HL-60 (cell line): ENCODE data around the gene SORCS2.

Experiments
- DNase-seq, 2 experiments: peaks; one replicate each; pipeline ENCODE4 v3.0.0-alpha.2; 2010 to 2020; ENCODE audit warnings: low read depth in 1 of 2, low spot score in 1 of 2
- H3K27ac ChIP-seq: fragments of 250-450 bp; sonication (Bioruptor Pico); replicated peaks from 2 replicates; pipeline ENCODE4 v1.5.1; 2020; ENCODE audit warnings: mild to moderate bottlenecking, moderate library complexity
- H3K27me3 ChIP-seq: fragments of 250-450 bp; sonication (Bioruptor Pico); 2 replicates; pipeline ENCODE4 v1.5.1; 2021; ENCODE audit warnings: mild to moderate bottlenecking, moderate library complexity; ENCODE audit not compliant: insufficient read depth, poor library complexity, severe bottlenecking
- H3K4me3 ChIP-seq: replicated peaks from 2 replicates; pipeline ENCODE4 v1.5.1; 2011; ENCODE audit warnings: mild to moderate bottlenecking, control low read depth, low read length; ENCODE audit not compliant: insufficient read depth
- GABPA ChIP-seq: IDR thresholded peaks from 2 replicates; pipeline ENCODE4 v1.6.1; 2012; ENCODE audit warnings: low read depth
- POLR2AphosphoS5 ChIP-seq: IDR thresholded peaks from 2 replicates; pipeline ENCODE4 v1.6.1; 2012; ENCODE audit warnings: low read depth
- SPI1 ChIP-seq: IDR thresholded peaks from 2 replicates; pipeline ENCODE4 v1.6.1; 2012; ENCODE audit warnings: low read depth, mild to moderate bottlenecking, borderline replicate concordance
- TF ChIP-seq, protein P1 (sequence below): IDR thresholded peaks from 2 replicates; pipeline ENCODE4 v1.6.1; 2012; ENCODE audit warnings: low read depth; ENCODE audit not compliant: insufficient replicate concordance
- TF ChIP-seq, protein P2 (sequence below): IDR thresholded peaks from one replicate; pipeline ENCODE4 v1.5.1; 2011; ENCODE audit warnings: low read length, control low read depth, inconsistent platforms; ENCODE audit not compliant: insufficient read depth

SORCS2 gene

DNA sequence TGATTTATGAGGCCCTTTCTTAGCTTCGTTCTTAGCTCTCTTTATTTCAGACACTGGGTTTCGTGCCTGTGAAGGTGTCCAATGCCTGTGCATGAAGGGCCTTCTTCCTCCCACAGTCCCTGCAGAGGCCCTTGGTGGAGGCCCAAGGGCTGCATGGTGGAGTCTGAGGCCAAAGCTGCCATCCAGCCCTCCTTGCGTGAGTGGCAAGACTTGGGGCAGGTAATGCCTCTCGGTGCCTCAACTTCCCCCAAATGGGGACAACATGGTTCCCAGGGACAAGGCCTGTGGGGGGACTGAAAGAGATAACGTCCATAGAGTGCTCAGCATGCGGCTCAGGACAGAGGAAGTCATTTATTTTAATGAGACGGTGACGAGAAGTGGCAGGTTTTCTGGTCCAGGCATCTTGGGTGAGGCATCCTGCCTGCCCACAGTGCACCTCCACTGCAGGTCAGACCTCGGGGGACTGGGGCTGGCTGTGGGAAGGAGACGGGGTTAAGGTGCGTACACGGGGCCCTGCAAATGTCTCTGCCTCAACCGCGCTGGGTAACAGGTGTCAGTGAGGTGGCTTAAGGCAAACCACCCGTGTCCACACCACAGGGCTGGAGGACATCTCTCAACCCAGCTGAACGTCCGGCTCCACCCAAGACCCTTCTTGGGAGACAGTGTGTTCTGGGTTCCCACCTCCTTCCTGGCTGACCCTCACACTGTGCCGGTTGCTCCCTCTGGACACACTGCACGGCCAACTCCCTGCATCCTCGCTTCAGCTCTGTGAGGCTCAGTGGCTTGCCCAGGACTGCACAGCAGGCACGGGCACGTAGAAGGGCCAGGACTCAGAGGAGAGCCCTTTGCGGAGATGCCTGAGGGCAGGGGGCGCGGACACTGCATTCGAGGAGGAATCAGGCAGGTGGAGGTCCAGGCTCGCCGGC lies 191.9 kb downstream of the SORCS2 start:
- no peak overlapping the region for H3K4me3 ChIP-seq
- TF ChIP-seq GABPA (no peak), POLR2AphosphoS5 (no peak), SPI1 (no peak)
- TF ChIP-seq, protein P1, sequence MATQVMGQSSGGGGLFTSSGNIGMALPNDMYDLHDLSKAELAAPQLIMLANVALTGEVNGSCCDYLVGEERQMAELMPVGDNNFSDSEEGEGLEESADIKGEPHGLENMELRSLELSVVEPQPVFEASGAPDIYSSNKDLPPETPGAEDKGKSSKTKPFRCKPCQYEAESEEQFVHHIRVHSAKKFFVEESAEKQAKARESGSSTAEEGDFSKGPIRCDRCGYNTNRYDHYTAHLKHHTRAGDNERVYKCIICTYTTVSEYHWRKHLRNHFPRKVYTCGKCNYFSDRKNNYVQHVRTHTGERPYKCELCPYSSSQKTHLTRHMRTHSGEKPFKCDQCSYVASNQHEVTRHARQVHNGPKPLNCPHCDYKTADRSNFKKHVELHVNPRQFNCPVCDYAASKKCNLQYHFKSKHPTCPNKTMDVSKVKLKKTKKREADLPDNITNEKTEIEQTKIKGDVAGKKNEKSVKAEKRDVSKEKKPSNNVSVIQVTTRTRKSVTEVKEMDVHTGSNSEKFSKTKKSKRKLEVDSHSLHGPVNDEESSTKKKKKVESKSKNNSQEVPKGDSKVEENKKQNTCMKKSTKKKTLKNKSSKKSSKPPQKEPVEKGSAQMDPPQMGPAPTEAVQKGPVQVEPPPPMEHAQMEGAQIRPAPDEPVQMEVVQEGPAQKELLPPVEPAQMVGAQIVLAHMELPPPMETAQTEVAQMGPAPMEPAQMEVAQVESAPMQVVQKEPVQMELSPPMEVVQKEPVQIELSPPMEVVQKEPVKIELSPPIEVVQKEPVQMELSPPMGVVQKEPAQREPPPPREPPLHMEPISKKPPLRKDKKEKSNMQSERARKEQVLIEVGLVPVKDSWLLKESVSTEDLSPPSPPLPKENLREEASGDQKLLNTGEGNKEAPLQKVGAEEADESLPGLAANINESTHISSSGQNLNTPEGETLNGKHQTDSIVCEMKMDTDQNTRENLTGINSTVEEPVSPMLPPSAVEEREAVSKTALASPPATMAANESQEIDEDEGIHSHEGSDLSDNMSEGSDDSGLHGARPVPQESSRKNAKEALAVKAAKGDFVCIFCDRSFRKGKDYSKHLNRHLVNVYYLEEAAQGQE, result no peak
- TF ChIP-seq, protein P2, sequence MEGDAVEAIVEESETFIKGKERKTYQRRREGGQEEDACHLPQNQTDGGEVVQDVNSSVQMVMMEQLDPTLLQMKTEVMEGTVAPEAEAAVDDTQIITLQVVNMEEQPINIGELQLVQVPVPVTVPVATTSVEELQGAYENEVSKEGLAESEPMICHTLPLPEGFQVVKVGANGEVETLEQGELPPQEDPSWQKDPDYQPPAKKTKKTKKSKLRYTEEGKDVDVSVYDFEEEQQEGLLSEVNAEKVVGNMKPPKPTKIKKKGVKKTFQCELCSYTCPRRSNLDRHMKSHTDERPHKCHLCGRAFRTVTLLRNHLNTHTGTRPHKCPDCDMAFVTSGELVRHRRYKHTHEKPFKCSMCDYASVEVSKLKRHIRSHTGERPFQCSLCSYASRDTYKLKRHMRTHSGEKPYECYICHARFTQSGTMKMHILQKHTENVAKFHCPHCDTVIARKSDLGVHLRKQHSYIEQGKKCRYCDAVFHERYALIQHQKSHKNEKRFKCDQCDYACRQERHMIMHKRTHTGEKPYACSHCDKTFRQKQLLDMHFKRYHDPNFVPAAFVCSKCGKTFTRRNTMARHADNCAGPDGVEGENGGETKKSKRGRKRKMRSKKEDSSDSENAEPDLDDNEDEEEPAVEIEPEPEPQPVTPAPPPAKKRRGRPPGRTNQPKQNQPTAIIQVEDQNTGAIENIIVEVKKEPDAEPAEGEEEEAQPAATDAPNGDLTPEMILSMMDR, result no peak

DNA sequence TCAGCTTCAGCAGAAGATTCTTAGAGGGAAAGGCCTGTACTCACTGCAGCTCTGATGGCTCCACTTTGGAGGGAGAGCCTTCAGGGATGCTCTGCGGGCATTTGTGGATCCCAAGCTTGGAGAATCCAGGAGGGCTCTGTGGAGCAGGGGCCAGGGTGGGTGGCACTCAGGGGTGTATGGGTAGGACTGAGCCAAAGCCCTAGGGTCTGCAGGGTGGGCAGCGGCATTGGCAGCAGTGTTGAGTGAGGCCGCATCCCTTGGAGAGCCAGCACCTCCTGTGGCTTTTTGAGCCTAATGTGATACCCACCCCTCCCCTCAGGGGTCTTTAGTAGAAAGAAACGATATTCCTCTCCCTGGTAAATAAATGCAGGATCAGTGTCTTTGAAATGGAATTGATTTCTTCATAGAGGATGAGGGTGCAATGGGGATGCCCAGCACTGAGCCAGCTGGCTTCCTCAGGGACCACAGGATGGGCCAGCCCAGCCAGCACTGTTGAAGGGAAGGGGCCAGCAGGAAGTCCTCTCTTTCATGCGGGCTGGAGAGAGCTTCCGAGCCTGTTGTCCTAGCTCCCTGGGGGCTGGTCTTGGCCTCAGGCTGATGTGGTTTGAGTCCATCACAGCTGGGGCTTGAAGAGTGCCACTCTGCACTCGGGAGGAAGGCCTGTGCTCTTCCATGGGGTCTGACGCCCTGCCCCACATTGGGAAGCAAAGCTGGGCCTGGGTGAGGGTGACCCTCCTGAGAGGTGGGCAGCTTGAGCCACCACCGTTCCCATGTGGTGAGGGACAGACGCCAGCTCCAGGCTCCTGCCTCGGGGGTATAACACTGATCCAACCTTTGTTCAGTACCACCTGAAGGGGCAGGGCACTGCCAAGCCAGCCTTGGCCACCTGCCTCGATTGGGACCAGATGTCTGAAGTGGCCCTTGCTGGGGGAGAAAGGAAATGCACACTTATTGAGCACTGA lies 192.9 kb downstream of the SORCS2 start:
- TF ChIP-seq, protein P2, result no peak
- no peak for TF ChIP-seq GABPA
- Histone ChIP-seq H3K27me3 (no peaks in the 10 kb centered on the region), H3K4me3 (no peak overlapping the region), H3K27ac (no peak overlapping the region)
- DNase-seq, result no peak

More for the DNA sequence above, 191.9 kb downstream of the SORCS2 start:
- Histone ChIP-seq H3K27me3 (no peaks in the 10 kb centered on the region), H3K27ac (no peak overlapping the region)
- no peak for DNase-seq

DNA sequence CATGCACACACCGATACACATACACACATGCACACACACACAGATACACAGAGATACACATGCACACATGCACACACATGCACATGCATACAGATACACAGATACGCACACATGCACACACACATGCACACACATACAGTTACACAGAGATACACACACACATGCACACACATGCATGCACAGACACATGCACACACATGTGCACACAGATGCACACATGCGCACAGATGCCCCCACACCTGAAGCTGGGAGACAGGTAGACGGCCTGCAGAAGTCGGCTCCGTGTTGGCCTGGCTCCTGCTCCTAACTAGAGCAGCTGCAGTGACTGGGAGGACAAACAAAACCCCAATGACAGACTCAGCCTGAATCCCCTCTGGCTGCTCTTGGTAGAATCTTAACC lies 195.6 kb downstream of the SORCS2 start:
- Histone ChIP-seq H3K27me3 (no peaks in the 10 kb centered on the region), H3K4me3 (no peak overlapping the region), H3K27ac (no peak overlapping the region)
- no peak for DNase-seq
- no peak for TF ChIP-seq SPI1
- no peak for TF ChIP-seq POLR2AphosphoS5
- TF ChIP-seq, protein P1, result no peak
- no peak for TF ChIP-seq GABPA
- TF ChIP-seq, protein P2, result no peak
